ENCODE results near the gene SRD5A1. TPM values are rescaled to one million over a fixed set of nuclear protein-coding genes. Genes with fewer than 3 reads are reported as not detected.

SRD5A1 gene
- total and polyA plus RNA-seq, 2 of the 8 experiments (the other 6 are each of a cell fraction or from before 2014, with no cell fraction given): 34.7 to 42.4 TPM

GRCh38 chr5:6586647-6587042, 46.6 kb upstream of the SRD5A1 start:
- no peak overlapping the region for H2AFZ ChIP-seq (ENCODE audit: low read length)
- H2BK20ac ChIP-seq (ENCODE audit: low read length): no peak overlapping the region
- H4K91ac ChIP-seq (replicated peaks; ENCODE audit: insufficient read length, low read length): no peak overlapping the region
- no peak overlapping the region for H4K5ac ChIP-seq (ENCODE audit: insufficient read length, low read depth, low read length)
- no peak for FAIRE-seq
- no peaks in the 10 kb centered on the region for H3K79me1 ChIP-seq (ENCODE audit: low read depth, low read length)
- no peak overlapping the region for H3K4me3 ChIP-seq (ENCODE audit: extremely low read depth in 1 of 4, insufficient read depth in 2 of 4, low read depth in 3 of 4, low read length in 4 of 4)
- ChIA-PET POLR2A (ENCODE audit: partially characterized antibody) (interaction anchor here (1.3 kb wide), 1 partner anchor 46 kb away, joined by 3 read pairs; the partner anchor contains the start of genes NSUN2 and SRD5A1), CTCF (ENCODE audit: partially characterized antibody) (interaction anchor here (0.7 to 2.4 kb wide), 4 partner anchors 9 to 101 kb away, joined by 3 to 4 read pairs (median 3); no protein-coding TSS in a partner anchor)
- no peak overlapping the region for H3K56ac ChIP-seq (replicated peaks; ENCODE audit: insufficient read length, low read depth, low read length)
- H3K79me2 ChIP-seq (ENCODE audit: control insufficient read depth in 1 of 2, insufficient read depth in 2 of 2, low read length in 2 of 2): no peaks in the 10 kb centered on the region
- H3K27ac ChIP-seq (ENCODE audit: low read depth, low read length): no peak overlapping the region
- H3K36me3 ChIP-seq (ENCODE audit: control insufficient read depth in 2 of 4, insufficient read depth in 4 of 4, low read length in 3 of 4): no peaks in the 10 kb centered on the region
- no peaks in the 10 kb centered on the region for H4K20me1 ChIP-seq (replicated peaks in 1 of 2; ENCODE audit: control insufficient read depth in 1 of 2, insufficient read depth in 2 of 2, low read length in 2 of 2)
- H3K9ac ChIP-seq (replicated peaks in 1 of 4; ENCODE audit: extremely low read depth in 1 of 4, low read depth in 3 of 4, low read length in 3 of 4): no peak overlapping the region
- no peak overlapping the region for H3K14ac ChIP-seq (ENCODE audit: insufficient read length)
- H3K4me2 ChIP-seq (ENCODE audit: insufficient read depth in 1 of 2, low read depth in 2 of 2, low read length in 2 of 2): no peak overlapping the region
- DNase-seq (ENCODE audit: low read depth in 1 of 2, low spot score in 2 of 2): no peak
- no peak overlapping the region for H3K18ac ChIP-seq (ENCODE audit: extremely low read depth, low read length)
- peaks cover 0 to 19% (median 17%) of the 10 kb centered on the region in 4 experiments; a peak in 6 of 7 replicates for H3K27me3 ChIP-seq (replicated peaks in 1 of 4; ENCODE audit: control insufficient read depth in 3 of 4, extremely low read depth in 1 of 4, insufficient read depth in 3 of 4, low read length in 3 of 4)
- H3K4ac ChIP-seq (replicated peaks; ENCODE audit: insufficient read length, low read depth, low read length): no peak overlapping the region
- H2BK5ac ChIP-seq (ENCODE audit: low read depth, low read length): no peak overlapping the region
- 88% methylated on average over 5 of the region's 5 CpGs; no CpG with 5 or more reads in 1 of the 2 experiments for WGBS, 2 experiments (ENCODE audit: extremely low coverage in 1 of 2, insufficient coverage in 1 of 2, insufficient read length in 1 of 2, insufficient replicate concordance in 2 of 2, low coverage in 1 of 2, low lambda C conversion rate in 2 of 2, missing lambda C conversion rate in 1 of 2)
- no peaks in the 10 kb centered on the region; a peak in 1 of 4 replicates for H3K9me3 ChIP-seq (ENCODE audit: insufficient read depth in 2 of 2, low read depth in 1 of 2, low read length in 1 of 2)
- H2BK12ac ChIP-seq (ENCODE audit: low read depth, low read length): no peak overlapping the region
- H3K23me2 ChIP-seq (ENCODE audit: low read depth, low read length): peaks cover 7% of the 10 kb centered on the region; the same call in 1 of the 2 replicates
- peaks cover 0 to 7% (median 3%) of the 10 kb centered on the region in 4 experiments; a peak in 6 of 7 replicates for H3K4me1 ChIP-seq (replicated peaks in 1 of 4; ENCODE audit: control insufficient read depth in 3 of 4, insufficient read depth in 4 of 4, low read length in 3 of 4)
- H2BK15ac ChIP-seq (ENCODE audit: low read length): no peak overlapping the region
- no peak for TF ChIP-seq CREB1 (IDR thresholded peaks at IDR 0.05)
- no peak for TF ChIP-seq RBBP5 (IDR thresholded peaks at IDR 0.05; ENCODE audit: borderline replicate concordance, low read depth, low read length)
- no peak for TF ChIP-seq POU5F1 (IDR thresholded peaks at IDR 0.05; ENCODE audit: low read depth, low read length)
- TF ChIP-seq NRF1 (IDR thresholded peaks at IDR 0.05; ENCODE audit: low read depth, low read length): no peak
- TF ChIP-seq JUND (IDR thresholded peaks at IDR 0.05; ENCODE audit: low read length): no peak
- TF ChIP-seq EZH2 (IDR thresholded peaks at IDR 0.05; ENCODE audit: low read depth, low read length, severe bottlenecking): no peak
- no peak for TF ChIP-seq BCL11A (IDR thresholded peaks at IDR 0.05; ENCODE audit: low read depth in 2 of 2, low read length in 2 of 2)
- TF ChIP-seq ASH2L (IDR thresholded peaks at IDR 0.05; ENCODE audit: low read length): no peak
- no peak for TF ChIP-seq RNF2 (IDR thresholded peaks at IDR 0.05; ENCODE audit: borderline replicate concordance, low read depth, low read length, missing control alignments, poor library complexity, severe bottlenecking)
- H3K23ac ChIP-seq (ENCODE audit: insufficient read length): no peak overlapping the region
- H2BK120ac ChIP-seq (replicated peaks; ENCODE audit: low read depth, low read length): no peak overlapping the region
- no peak overlapping the region for H4K8ac ChIP-seq (ENCODE audit: extremely low read depth, insufficient read depth, low read length)
- no peak overlapping the region for H2AK5ac ChIP-seq (ENCODE audit: low read depth, low read length)

Measured in H1 (cell line).